ENCODE data around the gene WDPCP. TPM values are rescaled to one million over a fixed set of nuclear protein-coding genes. Genes with fewer than 3 reads are reported as not detected.

The WDPCP gene
- total and polyA plus RNA-seq, 2 of the 4 experiments (the other 2 are of a cell fraction): 2.2 to 10.2 TPM

GRCh38 chr2:63587814-63588384, 378 bp downstream of the WDPCP start:
- in situ Hi-C loops (cut with MboI; ENCODE audit: low sequenced_read_pairs): no loop called here
- no TSS peak for BruUV-seq (replicated peaks)
- WGBS, 2 experiments (ENCODE audit: extremely low coverage in 2 of 2, insufficient read length in 1 of 2): no CpG with 5 or more reads among the region's 33 CpGs

More at GRCh38 chr2:63587814-63588384, 378 bp downstream of the WDPCP start:
- ChIA-PET CTCF (interaction anchor here (0.7 kb wide), 1 partner anchor 10 kb away, joined by 3 read pairs; no protein-coding TSS in a partner anchor), POLR2A (ENCODE audit: unreplicated experiment) (interaction anchor here (1.0 kb wide), 1 partner anchor 12 kb away, joined by 5 read pairs; no protein-coding TSS in a partner anchor)
- H2AK9ac ChIP-seq (replicated peaks; ENCODE audit: low read depth, low read length, poor library complexity): peak overlapping the region; percentile 53
- H3K4me2 ChIP-seq (ENCODE audit: low read depth, low read length): peak overlapping the region; percentile 97
- H3K27me3 ChIP-seq (ENCODE audit: control insufficient read depth, insufficient read depth, low read length): no peaks in the 10 kb centered on the region
- no peaks in the 10 kb centered on the region for H3K9me1 ChIP-seq (ENCODE audit: insufficient read depth, low read length)
- H3K56ac ChIP-seq (ENCODE audit: extremely low read depth, insufficient read depth, low read length): peak overlapping the region; percentile 86; the same call in 1 of the 2 replicates
- H3K79me1 ChIP-seq (ENCODE audit: low read depth in 1 of 2, low read length in 2 of 2): peaks cover 21 to 47% of the 10 kb centered on the region in 2 experiments
- peak overlapping the region; percentile 94; the same call in 1 of the 2 replicates for H3K14ac ChIP-seq (replicated peaks; ENCODE audit: low read depth, low read length)
- H3K4ac ChIP-seq (ENCODE audit: low read depth, low read length): peak overlapping the region; percentile 79
- no peak overlapping the region for H2AK5ac ChIP-seq (ENCODE audit: low read depth, low read length)
- no peaks in the 10 kb centered on the region for H3K9me3 ChIP-seq (ENCODE audit: control insufficient read depth, insufficient read depth, low read length)
- H2BK120ac ChIP-seq (ENCODE audit: low read depth, low read length): no peak overlapping the region; the same call in 1 of the 2 replicates
- H4K5ac ChIP-seq (ENCODE audit: low read depth, low read length): peak overlapping the region; percentile 23; the same call in 1 of the 2 replicates
- peak overlapping the region; percentile 53 for H3K9ac ChIP-seq (ENCODE audit: low read depth, low read length)
- DNase-seq: no peak
- peaks cover 2% of the 10 kb centered on the region; the same call in 1 of the 2 replicates for H3K4me1 ChIP-seq (ENCODE audit: control insufficient read depth, insufficient read depth, low read length)
- H2BK20ac ChIP-seq (ENCODE audit: low read depth, low read length): no peak overlapping the region
- intact Hi-C loops (cut with micrococcal nuclease): loop anchor here (2.0 to 5.0 kb wide), 2 partner anchors 273 to 299 kb away; no protein-coding TSS in a partner anchor
- no peaks in the 10 kb centered on the region for H4K20me1 ChIP-seq (ENCODE audit: insufficient read depth, low read length)
- peak; percentile 46 for ATAC-seq (ENCODE audit: low read depth)
- peak overlapping the region; percentile 18; the same call in 1 of the 2 replicates for H3K23ac ChIP-seq (ENCODE audit: low read depth, low read length)
- peak overlapping the region; percentile 56 for H2BK5ac ChIP-seq (ENCODE audit: low read depth, low read length, poor library complexity, severe bottlenecking)
- no peak overlapping the region; the same call in 1 of the 2 replicates for H4K91ac ChIP-seq (ENCODE audit: insufficient read depth, low read depth, low read length)
- peak overlapping the region; percentile 68 for H3K27ac ChIP-seq (ENCODE audit: insufficient read depth, low read length)
- H3K4me3 ChIP-seq (ENCODE audit: insufficient read depth, low read depth, low read length): peak overlapping the region; percentile 51
- H3K18ac ChIP-seq (ENCODE audit: low read depth, low read length): no peak overlapping the region
- H3K36me3 ChIP-seq (ENCODE audit: control insufficient read depth, insufficient read depth, low read length): no peaks in the 10 kb centered on the region
- H2BK15ac ChIP-seq (ENCODE audit: low read depth, low read length): no peak overlapping the region
- H2AFZ ChIP-seq (replicated peaks; ENCODE audit: low read length, poor library complexity): peak overlapping the region; percentile 100
- TF ChIP-seq MXI1 (IDR thresholded peaks at IDR 0.05; ENCODE audit: borderline replicate concordance, low read depth, low read length) (no peak), MAZ (IDR thresholded peaks at IDR 0.05; ENCODE audit: borderline replicate concordance, low read depth, low read length) (no peak), SMC3 (IDR thresholded peaks at IDR 0.05; ENCODE audit: low read depth, low read length) (no peak), CTCF (conservative IDR thresholded peaks at IDR 0.05; ENCODE audit: low read depth, low read length) (no peak), FOS (IDR thresholded peaks at IDR 0.05; ENCODE audit: low read depth, low read length) (no peak), RCOR1 (IDR thresholded peaks at IDR 0.05; ENCODE audit: insufficient replicate concordance, low read length) (no peak), ELK1 (IDR thresholded peaks at IDR 0.05; ENCODE audit: borderline replicate concordance, low read depth, low read length) (no peak), RFX5 (IDR thresholded peaks at IDR 0.05; ENCODE audit: low read depth, low read length) (no peak)
- peak overlapping the region; percentile 3 to 97; a peak in 2 of 4 replicates for H4K8ac ChIP-seq (ENCODE audit: low read depth in 2 of 2, low read length in 2 of 2)
- dilution Hi-C loops (cut with HindIII; ENCODE audit: low sequenced_read_pairs, unreplicated experiment): no loop called here

Data from IMR-90 (cell line).